Left forelimb (tissue), 1 donor: Measurements from ENCODE around the gene BNIPL.
A peak's percentile ranks its signal among the peaks of the same experiment; 100 is the strongest.

Experiments
- DNase-seq: peaks from one replicate; pipeline ENCODE4 v3.0.0-alpha.2; 2018; ENCODE audit warnings: low spot score

Gene BNIPL

GRCh38 chr1:151036356-151036755, at the start of gene BNIPL:
TSS of gene BNIPL (plus strand) at chr1:151036586. CDS start at chr1:151036726, 140 bp downstream.
- no peak for DNase-seq

GRCh38 chr1:150987924-150988323, 48.5 kb upstream of the BNIPL start:
- DNase-seq: no peak

GRCh38 chr1:150992626-150993025, 43.8 kb upstream of the BNIPL start:
- DNase-seq: no peak

GRCh38 chr1:150994248-150994647, 42.1 kb upstream of the BNIPL start:
- DNase-seq: no peak

- DNase-seq: no peak
Observed at GRCh38 chr1:150995460-150995859, 40.9 kb upstream of the BNIPL start.

GRCh38 chr1:150995896-150996295, 40.5 kb upstream of the BNIPL start:
- DNase-seq: no peak

- DNase-seq: no peak
Observed at GRCh38 chr1:150997126-150997872, 39.1 kb upstream of the BNIPL start.

GRCh38 chr1:150997949-150998348, 38.4 kb upstream of the BNIPL start:
- no peak for DNase-seq

GRCh38 chr1:150999051-150999674, 37.2 kb upstream of the BNIPL start:
- DNase-seq: no peak

GRCh38 chr1:150999926-151000325, 36.5 kb upstream of the BNIPL start:
- no peak for DNase-seq

- DNase-seq: no peak
Observed at GRCh38 chr1:151000408-151000807, 36.0 kb upstream of the BNIPL start.

- DNase-seq: no peak
Observed at GRCh38 chr1:151001602-151002001, 34.8 kb upstream of the BNIPL start.

GRCh38 chr1:151002051-151002450, 34.3 kb upstream of the BNIPL start:
- no peak for DNase-seq

- DNase-seq: no peak
Observed at GRCh38 chr1:151002611-151003010, 33.8 kb upstream of the BNIPL start.

GRCh38 chr1:151003180-151003579, 33.2 kb upstream of the BNIPL start:
- DNase-seq: no peak

GRCh38 chr1:151005729-151006319, 30.6 kb upstream of the BNIPL start:
- no peak for DNase-seq

- DNase-seq: peak; percentile 77
Observed at GRCh38 chr1:151006327-151007052, 29.9 kb upstream of the BNIPL start, which contains the start of gene MINDY1. TSS of gene MINDY1 (minus strand) at chr1:151006902. CDS start at chr1:151002617, 4,285 bp downstream.

- no peak for DNase-seq
Observed at GRCh38 chr1:151007853-151008243, 28.5 kb upstream of the BNIPL start.

- DNase-seq: peak; percentile 98
Observed at GRCh38 chr1:151008244-151009205, 27.9 kb upstream of the BNIPL start, which contains the start of gene PRUNE1. TSS of gene PRUNE1 (plus strand) at chr1:151008449. CDS start at chr1:151008633, 184 bp downstream.

- DNase-seq: no peak
Observed at GRCh38 chr1:151009206-151009587, 27.2 kb upstream of the BNIPL start.

- no peak for DNase-seq
Observed at GRCh38 chr1:151009674-151010345, 26.6 kb upstream of the BNIPL start.
